Measurements from ENCODE around the gene SDS. TPM values are rescaled to one million over a fixed set of nuclear protein-coding genes. Genes with fewer than 3 reads are reported as not detected.

Gene SDS
- total and polyA plus RNA-seq, 2 experiments from 2014 or later: not detected

- no peak for TF ChIP-seq CTCF (IDR thresholded peaks at IDR 0.05; ENCODE audit: low read depth, low read length)
- no peak overlapping the region for H3K4me3 ChIP-seq
- peak; percentile 13 to 60 for DNase-seq (ENCODE audit: low read depth in 1 of 2, low spot score in 1 of 2)
Observed at GRCh38 chr12:113366827-113367226, 36.9 kb downstream of the SDS start.

DNA sequence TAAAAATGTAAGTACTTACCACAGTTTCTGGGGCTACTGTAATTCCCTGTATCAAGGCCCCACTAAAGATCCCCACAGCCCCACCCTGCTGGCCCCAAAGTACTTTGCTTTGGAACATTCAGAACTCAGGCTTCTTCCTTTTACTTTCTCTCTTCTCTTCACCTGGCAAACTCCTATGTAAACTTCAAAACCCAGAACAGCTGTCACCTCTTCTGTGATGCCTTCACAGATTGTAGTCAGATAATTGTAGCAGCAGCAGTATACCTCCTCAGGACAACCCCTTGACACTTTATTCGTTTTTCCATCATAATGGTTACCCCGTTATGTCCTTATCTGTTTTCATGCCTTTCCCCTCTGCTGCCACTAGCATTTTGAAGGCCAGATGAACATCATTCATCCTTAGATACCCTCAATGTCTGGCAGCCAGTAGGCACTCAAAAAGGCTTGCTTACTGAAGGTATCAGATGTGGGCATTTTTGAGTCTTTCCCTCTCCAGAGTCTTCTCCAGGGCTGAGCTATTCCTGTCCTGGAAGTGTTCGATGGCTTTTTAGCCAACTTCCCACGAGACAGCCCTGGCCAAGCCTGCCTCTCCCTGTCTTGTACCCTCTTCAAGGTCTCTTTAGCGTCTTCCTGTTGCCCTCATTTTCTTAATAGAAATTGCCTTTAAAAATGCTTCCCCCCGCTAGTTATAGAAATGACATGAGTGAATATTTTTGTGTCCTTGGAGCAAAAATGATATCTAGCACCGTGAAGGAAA is 37.9 kb downstream of the SDS start:
- DNase-seq (ENCODE audit: low read depth in 1 of 2, low spot score in 1 of 2): no peak
- Histone ChIP-seq H3K4me3 (no peak overlapping the region), H3K27me3 (no peaks in the 10 kb centered on the region), H3K36me3 (no peaks in the 10 kb centered on the region), H3K9me3 (ENCODE audit: low read depth) (no peaks in the 10 kb centered on the region), H3K4me1 (ENCODE audit: low read depth) (peaks cover 6% of the 10 kb centered on the region), H3K27ac (no peak overlapping the region)
- no peak for TF ChIP-seq CTCF (IDR thresholded peaks at IDR 0.05; ENCODE audit: low read depth, low read length)

More at GRCh38 chr12:113366827-113367226, 36.9 kb downstream of the SDS start:
- Histone ChIP-seq H3K36me3 (no peaks in the 10 kb centered on the region), H3K27ac (peak overlapping the region; percentile 36), H3K9me3 (ENCODE audit: low read depth) (no peaks in the 10 kb centered on the region), H3K27me3 (no peaks in the 10 kb centered on the region), H3K4me1 (ENCODE audit: low read depth) (peaks cover 6% of the 10 kb centered on the region)

DNA sequence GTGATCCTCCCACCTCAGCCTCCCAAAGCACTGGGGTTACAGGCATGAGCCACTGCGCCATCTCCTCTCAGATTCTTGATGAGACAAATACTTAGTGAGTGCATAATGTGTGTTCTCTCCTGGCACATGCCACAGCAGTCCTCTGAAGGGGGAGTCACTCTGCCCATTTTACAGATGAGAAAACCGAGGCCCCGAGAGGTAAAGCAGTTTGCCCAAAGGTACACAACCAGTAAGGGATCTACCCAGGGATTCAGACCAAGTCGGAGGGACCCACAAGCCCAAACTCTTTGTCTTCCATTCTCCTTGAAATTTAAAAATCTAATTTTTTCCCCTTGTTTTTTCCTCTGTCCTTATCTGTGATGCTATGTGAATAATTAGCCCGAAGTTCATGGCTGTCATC is 39.0 kb downstream of the SDS start:
- Histone ChIP-seq H3K9me3 (ENCODE audit: low read depth) (no peaks in the 10 kb centered on the region), H3K36me3 (no peaks in the 10 kb centered on the region), H3K27ac (no peak overlapping the region), H3K27me3 (no peaks in the 10 kb centered on the region), H3K4me3 (no peak overlapping the region), H3K4me1 (ENCODE audit: low read depth) (peaks cover 6% of the 10 kb centered on the region)
- TF ChIP-seq CTCF (IDR thresholded peaks at IDR 0.05; ENCODE audit: low read depth, low read length): no peak
- no peak for DNase-seq (ENCODE audit: low read depth in 1 of 2, low spot score in 1 of 2)

DNA sequence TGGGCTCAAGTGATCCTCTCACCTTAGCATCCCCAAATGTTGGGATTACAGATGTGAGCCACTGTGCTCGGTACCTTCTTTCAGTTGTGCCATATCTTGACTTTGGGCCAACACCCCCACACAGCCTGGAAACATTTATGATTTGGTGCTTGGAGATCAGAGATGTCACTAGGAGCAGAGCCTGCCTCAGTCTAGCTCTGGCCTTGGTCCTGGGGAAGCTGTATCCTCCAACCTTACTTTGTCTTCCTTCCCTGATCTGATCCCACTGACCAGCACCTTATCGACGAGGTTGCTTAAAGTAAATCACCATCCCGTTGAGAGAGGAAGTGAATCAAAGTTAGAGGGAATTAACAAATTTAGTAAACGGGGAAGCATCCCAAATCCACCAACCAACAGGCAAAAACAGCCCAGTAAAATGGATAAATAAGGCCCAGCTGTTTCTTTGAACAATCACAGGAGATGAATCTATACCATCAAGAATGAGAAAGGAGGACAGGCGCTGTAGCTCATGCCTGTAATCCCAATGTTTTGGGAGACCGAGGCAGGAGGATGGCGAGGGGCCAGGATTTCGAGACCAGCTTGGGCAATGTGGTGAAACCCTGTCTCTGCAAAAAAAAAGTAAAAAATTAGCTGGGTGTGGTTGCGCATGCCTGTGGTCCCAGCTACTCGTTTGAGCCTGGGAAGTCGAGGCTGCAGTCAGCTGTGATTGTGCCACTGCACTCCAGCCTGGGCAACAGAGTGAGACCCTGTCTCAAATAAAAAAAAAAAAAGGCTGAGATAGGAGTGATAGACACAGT is 41.9 kb downstream of the SDS start:
- no peak overlapping the region for H3K4me3 ChIP-seq
- peak in 1 of 2 donors; percentile 3 for DNase-seq (ENCODE audit: low read depth in 1 of 2, low spot score in 1 of 2)
- no peaks in the 10 kb centered on the region for H3K27me3 ChIP-seq
- H3K9me3 ChIP-seq (ENCODE audit: low read depth): no peaks in the 10 kb centered on the region
- H3K4me1 ChIP-seq (ENCODE audit: low read depth): peaks cover 1% of the 10 kb centered on the region
- TF ChIP-seq CTCF (IDR thresholded peaks at IDR 0.05; ENCODE audit: low read depth, low read length): no peak
- H3K27ac ChIP-seq: no peak overlapping the region
- no peaks in the 10 kb centered on the region for H3K36me3 ChIP-seq

DNA sequence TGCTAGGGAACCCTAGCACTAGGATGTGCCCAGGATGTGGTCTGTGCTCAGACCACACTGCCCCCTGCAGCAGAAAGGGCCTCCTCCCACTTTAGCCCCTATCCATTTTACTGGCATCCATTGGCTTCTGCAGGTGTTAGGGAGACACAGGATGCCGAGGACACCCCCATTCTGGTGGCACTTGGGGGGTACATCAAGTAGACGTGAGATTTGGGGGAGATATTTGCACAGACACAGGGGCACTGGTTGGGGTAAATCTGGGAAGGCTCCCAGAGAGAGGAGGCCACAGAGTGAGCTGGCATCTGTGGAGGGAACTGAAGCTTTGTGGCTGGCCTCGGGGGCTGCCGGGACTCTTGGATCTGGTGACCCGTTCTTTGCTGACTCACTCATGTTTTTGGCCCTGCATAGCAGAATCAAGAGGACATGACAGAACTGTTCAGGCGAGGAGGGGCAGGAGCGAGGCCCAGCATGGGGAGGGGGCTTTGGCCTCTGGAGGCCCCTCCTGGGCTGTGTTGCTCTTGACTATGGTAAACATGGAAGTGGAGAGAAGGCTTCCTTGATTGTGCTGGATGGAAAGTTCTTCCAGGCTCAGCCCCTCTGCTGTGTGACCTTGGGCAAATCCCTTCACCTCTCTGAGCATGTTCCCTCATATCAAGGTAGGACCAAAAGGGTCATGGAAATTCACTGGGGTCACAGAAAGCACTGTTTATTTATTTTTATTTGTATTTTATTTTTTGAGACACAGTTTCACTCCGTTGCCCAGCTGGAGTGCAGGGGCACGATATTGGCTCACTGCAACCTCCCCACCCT is 43.5 kb downstream of the SDS start:
- no peaks in the 10 kb centered on the region for H3K9me3 ChIP-seq (ENCODE audit: low read depth)
- DNase-seq (ENCODE audit: low read depth in 1 of 2, low spot score in 1 of 2): peak in 1 of 2 donors; percentile 11
- peak; percentile 20 for TF ChIP-seq CTCF (IDR thresholded peaks at IDR 0.05; ENCODE audit: low read depth, low read length)
- H3K27ac ChIP-seq: no peak overlapping the region
- H3K4me3 ChIP-seq: no peak overlapping the region
- no peaks in the 10 kb centered on the region for H3K27me3 ChIP-seq
- H3K36me3 ChIP-seq: no peaks in the 10 kb centered on the region
- no peaks in the 10 kb centered on the region for H3K4me1 ChIP-seq (ENCODE audit: low read depth)

All from cardiac muscle cell (in vitro differentiated cells and primary cell).